Stimulated activated CD4-positive, alpha-beta T cell treated with anti-CD3 and anti-CD28 coated beads, Interleukin-1b, Interleukin-23, amount 100 ng/mL, for 48 hours (primary cell): ENCODE measurements around the gene ZNF79.
"Not testable (repeated sequence)": the region's sequence is repeated elsewhere in the genome, so short reads cannot be mapped to it uniquely, and the experiment has no call there.

Experiments
- DNase-seq: peaks from one replicate; pipeline ENCODE4 v3.0.0-alpha.2; 2020

The ZNF79 gene

DNA sequence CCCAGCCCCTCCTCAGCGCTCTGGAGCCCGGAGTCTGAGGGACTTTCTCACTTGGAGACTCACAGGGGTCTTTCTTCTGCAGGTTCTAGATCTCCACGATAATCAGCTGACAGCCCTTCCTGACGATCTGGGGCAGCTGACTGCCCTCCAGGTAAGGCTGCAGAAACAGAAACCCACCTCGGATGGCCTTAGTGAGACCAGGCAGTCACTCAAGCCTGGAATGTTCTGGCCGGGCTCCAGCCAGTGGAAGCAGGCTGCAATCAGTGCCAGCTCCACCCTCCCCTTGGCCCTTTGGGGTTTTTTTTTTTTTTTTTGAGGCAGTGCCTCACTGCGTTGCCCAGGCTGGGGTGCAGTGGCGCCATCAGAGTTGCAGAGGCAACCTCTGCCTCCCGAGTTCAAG lies 34.7 kb downstream of the ZNF79 start:
- no peak for DNase-seq

DNA sequence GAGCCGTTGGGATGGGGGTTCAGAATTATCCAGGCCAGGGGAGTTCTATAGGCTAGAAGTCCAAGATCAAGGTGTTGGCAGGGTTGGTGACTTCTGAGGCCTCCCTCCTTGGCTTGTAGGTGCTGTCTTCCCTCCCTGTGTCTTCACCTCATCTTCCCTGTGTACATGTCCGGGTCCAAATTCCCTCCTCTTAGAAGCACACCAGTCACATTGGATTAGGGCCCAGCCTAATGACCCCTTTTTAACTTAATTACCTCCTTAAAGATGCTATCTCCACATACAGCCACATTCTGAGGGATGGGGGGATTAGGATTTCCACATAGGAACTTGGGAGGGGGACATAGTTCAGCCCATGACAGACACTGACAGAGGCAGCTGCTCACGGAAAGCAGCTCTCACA lies 39.2 kb downstream of the ZNF79 start:
- DNase-seq = no peak

DNA sequence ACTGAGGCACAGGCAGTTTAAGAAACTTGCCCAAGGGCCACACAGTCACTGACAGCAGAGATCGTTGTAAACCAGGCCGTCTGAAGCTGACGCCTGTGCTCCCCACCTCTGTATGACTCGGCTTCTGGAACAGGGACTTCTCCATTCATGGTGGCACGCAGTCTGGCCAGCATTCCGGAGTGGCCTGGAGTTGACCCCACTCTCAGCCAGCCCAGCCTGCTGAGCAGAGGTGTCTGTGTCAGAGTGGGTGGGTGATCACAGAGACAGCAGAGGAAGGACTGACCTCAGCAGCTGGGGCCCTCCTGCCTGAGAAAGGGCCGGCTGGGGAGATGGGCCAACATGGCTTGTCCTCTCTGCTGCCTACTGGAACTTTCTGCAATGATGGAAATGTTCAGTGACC lies 39.7 kb downstream of the ZNF79 start:
- no peak for DNase-seq

- not testable (repeated sequence) for DNase-seq
Observed at GRCh38 chr9:127466407-127466917, 42.3 kb downstream of the ZNF79 start.

- no peak for DNase-seq
Observed at GRCh38 chr9:127467621-127468020, 43.4 kb downstream of the ZNF79 start.

- DNase-seq = no peak
Observed at GRCh38 chr9:127470662-127471061, 46.5 kb downstream of the ZNF79 start.

DNA sequence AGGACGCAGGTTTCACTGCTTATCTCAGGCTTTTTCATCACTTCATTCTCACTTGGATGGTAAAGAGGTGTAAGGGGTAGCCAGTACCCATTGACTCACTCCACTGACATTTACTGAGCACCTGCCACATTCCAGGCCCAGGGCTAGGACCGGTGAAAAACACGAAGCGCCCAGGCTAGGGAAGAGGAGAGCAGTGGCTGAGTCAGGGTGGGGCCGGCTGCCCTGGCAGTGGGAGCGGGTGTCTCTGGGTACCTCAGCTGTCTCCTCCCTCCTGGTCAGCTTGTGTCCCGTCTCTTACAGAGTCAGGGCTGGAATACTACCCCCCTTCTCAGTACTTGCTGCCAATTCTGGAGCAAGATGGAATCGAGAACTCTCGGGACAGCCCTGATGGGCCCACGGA lies 49.3 kb downstream of the ZNF79 start:
- no peak for DNase-seq

- no peak for DNase-seq
Observed at GRCh38 chr9:127473932-127474331, 49.8 kb downstream of the ZNF79 start.

DNA sequence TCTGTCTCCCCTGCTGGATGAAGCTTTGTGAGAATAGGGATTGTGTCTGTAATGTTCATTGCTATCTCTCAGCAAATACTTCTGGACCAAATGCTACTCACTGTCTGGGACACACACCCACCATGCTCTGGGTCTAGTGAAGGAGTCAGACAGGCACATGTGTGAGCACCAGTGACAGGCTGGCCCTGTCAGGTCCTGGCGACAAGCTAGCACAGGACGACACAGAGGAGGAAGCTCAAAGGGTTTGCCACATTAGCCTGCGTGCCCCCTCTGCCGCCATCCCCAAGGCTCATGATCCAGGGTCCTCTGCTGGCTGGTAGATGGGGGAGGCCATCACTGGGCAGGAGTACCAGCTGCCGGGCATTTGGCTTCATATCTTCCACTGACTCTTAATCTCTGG lies 50.4 kb downstream of the ZNF79 start:
- no peak for DNase-seq

DNA sequence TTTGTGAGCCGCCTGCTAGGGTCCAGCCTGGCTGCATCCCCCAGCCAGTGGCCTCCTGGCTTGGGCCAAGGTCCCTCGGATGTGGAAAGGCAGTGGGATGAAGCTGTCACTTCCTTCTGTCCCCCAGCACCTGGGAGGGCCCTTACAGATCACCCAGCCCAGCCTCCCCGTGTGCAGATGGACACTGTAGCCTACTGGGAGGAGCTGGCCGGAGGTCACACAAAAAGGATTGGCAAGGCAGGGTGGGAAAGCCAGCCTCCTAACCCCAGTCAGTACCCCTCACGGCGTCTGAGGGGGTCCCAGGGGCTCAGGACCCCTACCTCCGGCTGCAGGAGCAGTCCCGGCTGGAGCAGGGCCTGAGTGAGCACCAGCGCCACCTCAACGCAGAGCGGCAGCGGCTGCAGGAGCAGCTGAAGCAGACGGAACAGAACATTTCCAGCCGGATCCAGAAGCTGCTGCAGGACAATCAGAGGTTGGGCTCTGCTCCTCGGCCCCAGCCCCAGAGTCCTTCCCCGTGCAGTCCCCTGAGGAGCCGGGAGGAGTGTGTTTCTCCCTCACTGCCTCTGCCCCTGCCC lies 55.4 kb downstream of the ZNF79 start:
- no peak for DNase-seq

- DNase-seq = no peak
Observed at GRCh38 chr9:127482662-127483061, 58.5 kb downstream of the ZNF79 start.

GRCh38 chr9:127485995-127486394 lies 61.8 kb downstream of the ZNF79 start:
- no peak for DNase-seq

DNA sequence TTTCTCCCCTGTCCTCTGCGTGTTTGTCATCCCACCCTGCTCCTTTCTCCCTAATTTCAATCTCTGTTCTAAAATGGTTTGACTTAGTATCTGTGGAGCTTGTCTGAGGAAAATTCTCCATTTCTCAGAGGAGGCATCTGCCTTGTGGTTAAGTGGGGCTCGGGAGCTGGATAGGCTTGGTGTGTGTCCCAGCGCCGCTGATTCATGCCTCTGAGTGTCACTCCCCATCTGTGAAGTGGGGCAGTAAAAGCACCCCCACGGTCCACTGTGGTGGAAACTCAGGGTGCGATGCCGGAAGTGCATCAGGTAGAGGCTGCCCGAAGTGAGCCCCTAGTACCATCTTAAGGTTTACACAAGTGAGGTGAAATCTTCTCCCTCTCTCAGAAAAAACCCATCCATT lies 64.8 kb downstream of the ZNF79 start:
- DNase-seq = no peak

- no peak for DNase-seq
Observed at GRCh38 chr9:127489471-127490115, 65.4 kb downstream of the ZNF79 start.

DNA sequence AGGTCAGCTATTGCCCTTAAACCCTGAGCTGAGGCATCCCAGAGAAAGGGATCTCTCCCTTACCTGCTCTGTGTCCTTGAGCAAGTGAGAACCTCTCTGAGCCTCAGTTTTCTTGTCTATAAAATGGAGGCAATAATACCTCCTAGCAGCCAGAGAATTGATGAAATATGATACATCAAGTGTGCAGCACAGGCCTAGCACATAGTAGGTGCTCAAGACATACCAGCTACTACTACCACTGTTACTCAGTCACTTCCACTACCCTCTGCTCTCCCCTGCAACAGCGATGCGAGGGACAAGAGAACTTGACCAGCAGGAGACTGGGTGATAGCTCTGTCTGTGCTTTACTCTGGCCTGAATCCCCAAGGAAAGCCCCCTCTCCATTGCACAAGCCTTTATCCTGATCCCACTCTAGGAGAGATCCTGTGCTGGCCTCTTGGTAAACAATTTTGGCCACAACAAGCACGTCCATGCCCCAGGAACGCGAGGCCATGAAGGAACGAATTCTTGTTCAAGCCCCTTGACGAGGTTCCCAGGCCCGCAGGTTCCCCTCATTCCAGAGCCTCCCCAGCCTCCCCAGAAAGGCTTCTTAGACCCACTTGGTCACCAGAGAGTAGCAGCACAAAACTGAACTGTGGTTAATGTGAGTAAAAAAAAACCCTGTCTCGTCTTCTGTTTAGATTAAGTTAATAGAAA lies 66.5 kb downstream of the ZNF79 start:
- no peak for DNase-seq

DNA sequence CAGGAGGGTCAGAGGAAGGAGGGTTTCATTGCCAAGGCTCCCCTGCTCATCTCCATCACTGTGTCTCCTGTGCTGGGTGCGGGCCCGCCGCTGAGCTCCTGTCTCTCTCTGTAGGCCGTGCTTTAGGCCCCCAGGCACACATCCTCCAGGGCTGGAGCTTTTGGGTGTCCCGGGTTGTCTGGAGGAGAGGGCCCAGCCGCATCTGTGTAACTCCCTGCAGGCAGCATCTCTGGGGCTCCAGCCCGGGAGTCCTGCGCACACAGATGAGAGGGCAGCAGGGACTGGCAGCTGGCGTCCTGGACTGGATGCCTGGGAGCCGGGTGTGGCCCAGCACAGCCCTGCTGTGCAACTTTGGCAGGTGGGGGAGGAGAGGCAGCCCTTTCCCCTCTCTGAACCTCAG lies 67.3 kb downstream of the ZNF79 start:
- DNase-seq = no peak

GRCh38 chr9:127492616-127493015 lies 68.4 kb downstream of the ZNF79 start:
- DNase-seq = no peak

- no peak for DNase-seq
Observed at GRCh38 chr9:127493592-127494303, 69.6 kb downstream of the ZNF79 start.

GRCh38 chr9:127494304-127494702 lies 70.1 kb downstream of the ZNF79 start:
- no peak for DNase-seq
